Activated CD4-positive, alpha-beta T cell treated with anti-CD3 and anti-CD28 coated beads for 24 hours (primary cell): ENCODE data around the gene MACROD2.
"Not testable (repeated sequence)": the region's sequence is repeated elsewhere in the genome, so short reads cannot be mapped to it uniquely, and the experiment has no call there.

Source experiments
- DNase-seq, 2 donors: peaks; one replicate each; pipeline ENCODE4 v3.0.0-alpha.2; 2020; ENCODE audit warnings: low read depth in 2 of 2

MACROD2 gene

DNA sequence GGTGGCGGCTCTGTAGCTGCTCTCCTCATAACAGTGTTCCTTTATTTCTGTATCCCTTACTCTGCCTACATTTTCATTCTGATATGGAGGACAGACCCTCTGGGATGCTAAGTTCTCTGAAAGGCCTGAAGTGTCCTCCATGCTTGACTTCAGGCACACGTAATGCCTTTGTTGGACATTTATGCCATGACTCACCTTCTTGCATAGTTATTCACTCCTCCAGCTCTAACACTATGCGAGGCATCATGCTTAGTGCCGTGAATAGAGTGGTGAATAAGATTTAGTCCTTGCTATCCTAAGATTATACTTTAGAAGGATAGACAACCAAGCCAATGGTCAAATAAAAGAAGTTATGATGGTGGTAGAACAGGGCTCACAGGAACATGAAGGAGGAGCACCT, 1103.0 kb downstream of the MACROD2 start:
- no peak for DNase-seq

DNA sequence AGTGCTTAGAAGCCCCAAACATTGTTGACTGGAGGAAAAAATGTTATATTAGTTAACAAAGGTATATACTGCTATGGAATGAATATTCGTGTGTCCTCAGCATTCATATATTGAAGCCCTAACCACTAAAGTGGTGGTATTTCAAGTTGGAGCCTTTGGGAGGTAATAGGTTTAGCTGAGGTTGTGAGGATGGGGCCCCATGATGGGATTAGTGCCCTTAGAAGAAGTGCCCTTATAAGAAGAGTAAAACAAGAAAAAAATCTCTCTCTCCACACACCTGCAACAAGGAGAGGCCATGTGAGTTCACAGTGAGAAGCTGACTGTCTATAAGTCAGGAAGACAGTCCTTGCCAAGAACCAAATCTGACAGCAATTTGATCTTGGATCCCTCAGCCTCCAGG, 1103.8 kb downstream of the MACROD2 start:
- DNase-seq = no peak

DNA sequence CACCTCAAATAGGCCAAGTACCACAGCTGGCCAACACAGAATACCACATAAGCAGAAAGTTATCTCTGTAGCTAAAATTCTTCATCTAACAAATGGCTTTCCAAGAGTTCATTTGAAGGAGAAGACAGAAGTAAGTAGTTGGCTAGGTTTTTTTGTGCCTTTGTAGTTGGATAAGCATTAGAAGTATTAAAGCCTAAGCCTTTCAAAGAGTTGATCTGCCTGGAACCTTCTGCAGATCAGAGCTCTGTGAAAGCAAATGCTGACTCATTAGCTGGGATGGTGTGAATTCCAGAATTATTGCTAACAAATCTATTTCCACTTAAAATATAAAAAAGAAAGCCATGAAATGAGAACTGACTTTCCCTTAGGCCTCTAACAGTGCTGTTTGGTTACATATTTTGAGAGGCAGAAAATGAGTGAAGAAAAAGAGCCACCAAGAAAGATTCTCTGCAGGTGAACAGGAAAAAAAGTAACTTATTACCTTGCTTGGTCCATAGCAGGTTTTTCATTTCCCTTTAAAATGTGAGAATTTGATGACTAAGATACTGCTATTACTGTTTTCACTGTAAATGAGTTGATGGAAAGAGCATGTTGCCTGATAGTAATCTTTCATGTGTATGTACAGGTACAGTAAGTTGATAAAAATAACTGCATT, 1105.3 kb downstream of the MACROD2 start:
- no peak for DNase-seq

DNA sequence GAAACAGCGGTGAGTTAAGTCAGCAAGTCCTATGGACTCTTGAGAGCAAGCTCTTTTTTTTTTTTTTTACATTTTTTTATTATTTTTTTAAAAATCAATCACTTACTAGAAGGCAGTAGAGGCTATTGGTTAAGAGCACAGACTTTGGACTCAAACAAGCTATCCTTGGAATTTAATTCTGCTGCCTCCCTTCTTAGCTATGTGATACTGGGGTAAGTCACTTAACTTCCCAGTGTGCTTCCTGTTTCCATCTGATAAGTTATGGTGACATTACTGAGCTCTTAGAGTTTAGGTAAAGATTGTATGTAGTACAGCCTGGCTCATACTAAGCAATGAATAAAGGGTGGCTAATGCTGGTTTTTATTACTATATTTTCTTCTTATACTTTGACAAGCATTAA, 1112.6 kb downstream of the MACROD2 start:
- DNase-seq = no peak

DNA sequence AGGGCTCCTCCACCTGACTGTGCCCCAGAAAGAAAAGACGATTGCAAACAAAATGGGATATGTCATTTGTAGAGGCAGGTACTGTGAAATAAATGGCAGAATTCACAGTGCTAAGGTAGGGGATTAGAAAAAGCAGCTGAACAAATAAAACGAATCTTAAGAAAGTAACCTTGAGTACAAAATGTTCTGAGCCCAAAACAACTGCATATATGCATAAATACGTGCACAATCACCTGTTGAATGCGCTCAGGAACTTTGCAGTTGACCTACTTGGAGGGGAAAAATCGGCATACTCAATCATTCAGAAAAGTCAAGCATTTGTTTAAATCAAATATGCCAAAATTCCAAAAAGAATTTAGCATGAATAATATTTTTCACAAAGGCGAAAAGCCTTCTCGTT, 1114.2 kb downstream of the MACROD2 start:
- DNase-seq = no peak

- DNase-seq = no peak
Observed at GRCh38 chr20:15111654-15112053, 1116.3 kb downstream of the MACROD2 start.

DNA sequence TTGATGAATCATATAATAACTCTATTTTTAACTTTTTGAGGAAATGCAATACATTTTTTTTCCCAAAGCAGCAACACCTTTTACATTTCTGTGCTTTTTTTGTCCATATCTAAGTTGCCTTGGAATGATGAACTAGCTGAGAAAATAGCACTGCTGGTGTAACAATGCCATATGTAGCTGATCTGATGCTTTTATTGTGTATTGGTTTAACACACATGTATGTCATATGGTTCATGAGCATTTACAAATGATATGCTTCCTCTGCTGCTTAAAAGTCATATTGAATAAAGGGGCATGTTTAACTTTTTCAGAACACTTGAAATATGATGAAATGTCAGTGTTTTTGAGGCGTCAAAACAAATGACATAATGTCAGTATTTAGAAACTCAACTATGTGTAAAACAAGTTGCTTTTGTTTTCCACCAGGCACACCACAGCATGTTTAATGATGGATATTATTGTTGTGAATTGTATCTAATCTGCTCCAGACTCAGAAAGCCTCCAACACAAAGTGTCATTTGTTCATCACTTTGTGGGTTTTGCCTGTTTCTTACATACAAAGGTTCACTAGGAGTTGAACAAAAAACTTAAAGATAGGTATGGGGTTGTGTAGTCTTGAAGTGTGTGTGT, 1117.9 kb downstream of the MACROD2 start:
- DNase-seq = no peak

GRCh38 chr20:15119852-15120487, 1124.7 kb downstream of the MACROD2 start:
- no peak for DNase-seq

GRCh38 chr20:15122613-15123012, 1127.3 kb downstream of the MACROD2 start:
- DNase-seq = no peak

DNA sequence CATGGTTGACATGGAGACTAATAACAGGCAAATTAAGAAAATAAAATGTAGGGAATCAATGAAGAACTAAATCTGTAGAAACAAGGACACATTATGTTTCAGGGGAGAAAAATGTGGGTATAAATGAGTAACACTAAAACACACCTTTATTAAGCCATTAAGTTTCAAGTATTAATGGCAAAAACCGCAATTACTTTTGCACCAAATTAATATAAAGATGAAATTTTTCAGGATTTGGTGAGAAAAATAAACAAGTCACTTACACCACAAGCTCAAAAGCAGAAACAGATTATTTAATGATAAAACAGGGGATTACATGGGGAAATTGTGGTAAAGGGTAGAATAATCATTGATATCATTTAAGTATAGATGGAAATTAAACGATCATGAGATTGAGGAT, 1135.9 kb downstream of the MACROD2 start:
- DNase-seq = no peak

DNA sequence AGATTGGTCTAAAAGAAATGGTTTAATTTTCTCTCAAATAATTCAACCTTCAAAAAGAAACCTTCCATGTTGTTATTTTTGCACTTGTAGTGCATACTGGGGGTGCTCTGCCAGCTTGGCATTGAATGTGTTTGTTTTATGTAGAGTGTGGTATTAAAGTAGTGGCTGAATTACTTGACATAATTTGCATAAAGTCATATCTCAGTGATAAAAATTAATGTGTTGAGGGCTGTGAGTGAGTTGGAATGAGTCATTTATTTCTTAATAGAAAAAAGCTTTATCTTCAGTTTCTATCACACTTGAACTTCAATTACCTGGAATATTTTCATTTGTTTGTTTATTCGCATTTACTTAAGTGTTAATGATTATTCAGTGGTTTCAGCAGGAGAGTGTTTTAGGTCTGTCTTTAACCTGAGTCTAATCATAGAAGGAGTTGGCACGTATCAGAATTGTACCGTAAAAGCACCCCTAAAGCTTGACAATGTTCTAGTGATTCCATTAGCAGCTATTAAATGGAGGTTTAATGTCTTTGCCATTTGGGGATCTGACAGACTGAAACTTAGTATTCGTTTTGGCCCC, 1143.3 kb downstream of the MACROD2 start:
- DNase-seq = no peak

- DNase-seq = no peak
Observed at GRCh38 chr20:15139522-15139921, 1144.2 kb downstream of the MACROD2 start.

DNA sequence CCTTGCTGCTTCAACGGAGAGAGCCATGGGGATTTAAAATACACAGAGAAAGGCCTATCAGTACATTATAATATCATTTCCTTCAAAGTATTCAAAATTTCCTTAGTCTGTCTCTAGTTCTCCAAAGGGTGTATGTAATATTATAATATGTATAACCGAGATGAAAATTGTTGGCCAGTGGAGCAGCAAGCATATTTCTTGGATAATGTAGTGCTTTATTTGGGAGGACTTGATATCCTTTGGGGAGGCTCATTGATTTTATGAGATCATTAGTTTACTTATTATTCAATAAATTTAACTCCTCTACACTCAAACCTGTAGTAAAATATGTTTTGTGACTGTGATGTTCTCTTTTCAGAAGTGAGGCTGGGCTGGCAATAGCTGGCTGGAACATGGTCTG, 1145.0 kb downstream of the MACROD2 start:
- no peak for DNase-seq

- not testable (repeated sequence) for DNase-seq
Observed at GRCh38 chr20:15140940-15141339, 1145.6 kb downstream of the MACROD2 start.

DNA sequence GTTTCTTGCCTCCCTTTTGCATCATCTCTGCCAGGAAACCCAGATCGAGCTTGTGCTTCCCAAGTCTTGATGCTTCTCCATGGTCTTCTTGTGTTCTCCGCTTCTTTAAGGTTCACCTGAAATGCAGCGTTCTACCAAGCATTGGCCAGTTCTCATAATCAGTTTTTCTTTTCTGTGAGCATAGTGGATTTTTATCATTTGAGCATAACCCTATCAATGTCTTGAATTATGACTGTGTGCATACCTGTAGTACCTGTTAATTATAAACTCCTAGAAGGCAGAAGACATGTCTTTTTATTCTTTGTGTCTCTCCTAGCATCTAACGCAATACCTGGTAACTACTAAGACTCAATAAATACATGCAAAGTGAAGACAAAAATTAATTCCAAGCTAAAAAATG, 1146.5 kb downstream of the MACROD2 start:
- DNase-seq = no peak

- DNase-seq = no peak
Observed at GRCh38 chr20:15143478-15143877, 1148.2 kb downstream of the MACROD2 start.

DNA sequence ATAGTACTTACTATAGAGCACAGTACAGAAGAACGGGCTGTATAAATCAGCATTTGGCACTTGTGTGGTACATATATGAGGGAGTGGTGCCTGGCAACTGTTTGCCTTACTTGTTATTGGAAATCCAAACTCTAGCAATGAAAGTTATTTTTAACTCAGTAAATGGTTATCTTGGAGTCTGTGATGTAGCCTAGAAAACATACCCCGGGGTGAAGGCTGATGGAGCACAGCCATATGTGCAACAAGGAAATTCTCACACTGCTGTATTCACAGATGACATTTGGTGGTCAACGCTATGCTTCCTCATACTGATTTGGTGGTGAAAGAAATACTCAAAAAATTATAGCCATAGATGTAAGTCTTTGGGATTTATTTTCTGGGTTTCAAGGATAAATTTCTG, 1149.6 kb downstream of the MACROD2 start:
- no peak for DNase-seq

- no peak for DNase-seq
Observed at GRCh38 chr20:15146948-15147347, 1151.6 kb downstream of the MACROD2 start.

DNA sequence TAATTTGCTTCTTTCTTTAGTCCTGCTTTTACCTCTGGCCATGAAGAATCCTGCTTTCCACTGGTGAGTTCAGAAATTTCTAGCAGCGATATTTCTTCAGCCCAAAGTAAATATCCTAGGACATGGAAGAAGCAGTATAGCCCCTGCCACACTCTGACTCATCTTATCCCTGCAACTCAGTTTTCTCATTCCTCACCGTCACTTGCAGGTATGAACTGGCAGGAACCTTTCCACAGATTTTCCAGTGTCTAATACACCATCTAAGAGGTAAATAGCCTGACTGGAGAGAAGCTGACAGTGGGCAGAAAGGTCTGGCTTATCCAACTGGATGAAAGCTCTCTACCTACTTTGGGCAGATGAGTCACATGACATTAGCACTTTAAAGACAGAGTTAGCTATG, 1158.8 kb downstream of the MACROD2 start:
- no peak for DNase-seq

GRCh38 chr20:15155848-15156401, 1160.6 kb downstream of the MACROD2 start:
- DNase-seq = no peak

- no peak for DNase-seq
Observed at GRCh38 chr20:15158533-15158932, 1163.2 kb downstream of the MACROD2 start.

DNA sequence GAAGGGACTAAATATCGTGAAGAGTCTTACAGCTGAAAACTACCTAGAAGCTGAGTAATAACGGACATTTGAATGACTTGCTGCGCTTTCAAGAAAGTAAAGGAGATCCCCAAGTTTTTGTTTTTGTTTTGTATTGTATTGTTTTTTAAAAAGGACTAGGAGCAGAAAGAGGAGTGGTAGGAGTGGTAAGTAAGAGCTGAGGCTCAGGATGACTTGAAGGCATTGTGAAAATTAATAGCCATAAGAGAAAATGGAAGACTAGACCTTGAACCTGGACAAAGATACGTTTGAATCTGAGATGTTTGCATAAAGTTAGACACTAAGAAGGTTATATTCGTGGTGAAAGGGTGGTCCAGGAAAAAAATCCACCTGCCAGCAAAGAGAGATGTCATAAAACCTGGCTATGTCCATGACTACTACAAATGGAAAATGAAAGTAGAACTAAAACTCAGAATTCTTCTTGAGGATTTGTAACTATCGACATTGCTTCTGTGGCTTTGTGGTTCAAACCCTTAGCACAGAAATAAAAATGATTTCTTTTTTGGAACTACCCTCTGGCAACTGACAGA, 1166.8 kb downstream of the MACROD2 start:
- DNase-seq = no peak
